Transverse colon (tissue), 4 donors: ENCODE data around the gene TIMP3. TPM values are rescaled to one million over a fixed set of nuclear protein-coding genes. Genes with fewer than 3 reads are reported as not detected.

Experiments
- DNase-seq: peaks from one replicate; pipeline ENCODE4 v3.0.0-alpha.2; 2019
- H3K27ac ChIP-seq, 4 donors: fragments of 200-600 bp; sonication (generic); 2 replicates each; pipeline ENCODE4 v1.5.1; 2016 to 2018; ENCODE audit warnings: inconsistent platforms in 4 of 4
- H3K27me3 ChIP-seq: fragments of 200-600 bp; sonication (generic); 2 replicates; pipeline ENCODE4 v1.5.1; 2017; ENCODE audit warnings: inconsistent platforms
- H3K36me3 ChIP-seq, 4 donors: fragments of 200-600 bp; sonication (generic); 2 replicates each; pipeline ENCODE4 v1.5.1; 2017 to 2019; ENCODE audit warnings: inconsistent platforms in 4 of 4
- H3K4me1 ChIP-seq, 4 donors: fragments of 200-600 bp; sonication (generic); 2 replicates each; pipeline ENCODE4 v1.5.1; 2017 to 2020; ENCODE audit warnings: inconsistent platforms in 4 of 4
- H3K4me3 ChIP-seq, 4 donors: fragments of 200-600 bp; sonication (generic); 1 replicate in 1 of 4; 2 replicates in 3 of 4; pipeline versions ENCODE4 v1.5.1 to v1.6.1; 2017 to 2019; ENCODE audit warnings: inconsistent platforms in 4 of 4
- H3K9me3 ChIP-seq, 2 donors: fragments of 200-600 bp; sonication (generic); 2 replicates each; pipeline ENCODE4 v1.5.1; 2017 to 2019; ENCODE audit warnings: inconsistent platforms in 2 of 2
- EP300 ChIP-seq: sonication (generic); formaldehyde crosslinking; IDR thresholded peaks from one replicate; pipeline ENCODE4 v1.6.1; 2017; ENCODE audit warnings: antibody characterized with exemption, low read depth
- POLR2A ChIP-seq: fragments of 450-650 bp; IDR thresholded peaks from one replicate; pipeline ENCODE4 v1.6.1; 2016; ENCODE audit warnings: antibody characterized with exemption, mild to moderate bottlenecking, moderate library complexity
- POLR2AphosphoS5 ChIP-seq, 3 donors: sonication (generic); formaldehyde crosslinking; IDR thresholded peaks; one replicate each; pipeline ENCODE4 v1.6.1; 2016; ENCODE audit warnings: antibody characterized with exemption in 3 of 3
- whole genome bisulfite sequencing, 2 donors: methylation state at CpG; one replicate each; pipeline ENCODE4 v1.1.5; 2018; ENCODE audit warnings: low coverage in 1 of 2; 5-methylcytosine and 5-hydroxymethylcytosine counted together
- in situ Hi-C, 4 donors: fragments of 200-750 bp; cut with MboI; loops; one replicate each; pipeline versions ENCODE4 v1.15.0 to v1.15.1; 2017; ENCODE audit warnings: low sequenced_read_pairs in 3 of 4, low pct_ligation_motif_present in 1 of 4, low pct_unique_long_range_greater_than_20kb in 1 of 4
- intact Hi-C: fragments of 100-400 bp; cut with DNase I; formaldehyde crosslinking; loops from one replicate; pipeline ENCODE4 v1.15.1; 2023; ENCODE audit warnings: low total_unique reads
- total RNA-seq, 4 donors: library from RNA; depleted of rRNA; stranded (reverse); fragments of >200 nt; gene quantifications; one replicate each; pipeline ENCODE4 v1.1.0, GENCODE V29; 2016
- TF ChIP-seq, protein P1 (sequence below), 5 experiments: fragments of 200-600 bp in 3 of 5; fragments of 450-650 bp in 2 of 5; sonication (generic) in 3 of 5; IDR thresholded peaks; 1 replicate in 2 of 5; 2 replicates in 3 of 5; pipeline ENCODE4 v1.5.1; 2016 to 2017; ENCODE audit warnings: antibody characterized with exemption in 5 of 5, inconsistent platforms in 3 of 5, mild to moderate bottlenecking in 2 of 5, moderate library complexity in 1 of 5

Gene TIMP3
- total RNA-seq, 4 donors from 2014 or later = 49.7 to 158 (median 62.4) TPM

DNA sequence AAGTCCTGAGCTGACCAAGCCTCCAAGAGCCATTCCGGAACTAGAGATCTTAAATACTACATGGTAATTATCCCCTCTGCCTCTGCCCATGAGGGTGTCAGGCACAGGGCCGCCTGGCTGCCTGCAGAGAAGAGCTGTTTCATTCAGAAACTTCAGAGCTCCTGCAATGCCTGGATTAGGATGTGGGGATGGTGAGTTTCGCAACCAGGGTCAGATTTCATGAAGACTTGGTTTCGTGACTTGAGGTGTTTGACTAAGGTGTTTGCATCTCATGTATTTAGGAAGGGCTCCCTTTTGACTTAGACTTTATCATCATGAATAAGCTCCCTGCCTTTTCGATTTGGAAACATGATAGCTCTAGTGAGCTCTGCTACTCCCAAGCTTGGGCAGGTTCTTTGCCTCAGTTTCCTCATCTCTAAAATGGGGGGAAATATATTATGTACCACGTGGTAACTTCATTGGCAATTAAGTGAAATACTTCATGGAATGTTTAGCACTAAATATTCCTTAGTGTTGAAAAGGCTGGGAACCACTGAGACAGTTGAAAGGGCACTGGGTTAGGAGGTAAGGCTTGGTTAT lies 9.1 kb downstream of the TIMP3 start:
- 60 to 82% methylated on average over 1 to 6 of the region's 6 CpGs for WGBS, 2 donors
- H3K27ac ChIP-seq = no peak overlapping the region
- no peak for DNase-seq
- in situ Hi-C loops = no loop called here
- no peaks in the 10 kb centered on the region for H3K36me3 ChIP-seq
- H3K4me3 ChIP-seq = no peak overlapping the region
- intact Hi-C loops = no loop called here
- no peaks in the 10 kb centered on the region for H3K9me3 ChIP-seq
- no peaks in the 10 kb centered on the region for H3K27me3 ChIP-seq
- H3K4me1 ChIP-seq = peaks cover 12 to 36% (median 18%) of the 10 kb centered on the region in 4 donors
- TF ChIP-seq EP300 (no peak), POLR2A (no peak), POLR2AphosphoS5 (IDR thresholded peaks at IDR 0.05) (no peak)
- TF ChIP-seq, protein P1, sequence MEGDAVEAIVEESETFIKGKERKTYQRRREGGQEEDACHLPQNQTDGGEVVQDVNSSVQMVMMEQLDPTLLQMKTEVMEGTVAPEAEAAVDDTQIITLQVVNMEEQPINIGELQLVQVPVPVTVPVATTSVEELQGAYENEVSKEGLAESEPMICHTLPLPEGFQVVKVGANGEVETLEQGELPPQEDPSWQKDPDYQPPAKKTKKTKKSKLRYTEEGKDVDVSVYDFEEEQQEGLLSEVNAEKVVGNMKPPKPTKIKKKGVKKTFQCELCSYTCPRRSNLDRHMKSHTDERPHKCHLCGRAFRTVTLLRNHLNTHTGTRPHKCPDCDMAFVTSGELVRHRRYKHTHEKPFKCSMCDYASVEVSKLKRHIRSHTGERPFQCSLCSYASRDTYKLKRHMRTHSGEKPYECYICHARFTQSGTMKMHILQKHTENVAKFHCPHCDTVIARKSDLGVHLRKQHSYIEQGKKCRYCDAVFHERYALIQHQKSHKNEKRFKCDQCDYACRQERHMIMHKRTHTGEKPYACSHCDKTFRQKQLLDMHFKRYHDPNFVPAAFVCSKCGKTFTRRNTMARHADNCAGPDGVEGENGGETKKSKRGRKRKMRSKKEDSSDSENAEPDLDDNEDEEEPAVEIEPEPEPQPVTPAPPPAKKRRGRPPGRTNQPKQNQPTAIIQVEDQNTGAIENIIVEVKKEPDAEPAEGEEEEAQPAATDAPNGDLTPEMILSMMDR (IDR thresholded peaks at IDR 0.05) = no peak

DNA sequence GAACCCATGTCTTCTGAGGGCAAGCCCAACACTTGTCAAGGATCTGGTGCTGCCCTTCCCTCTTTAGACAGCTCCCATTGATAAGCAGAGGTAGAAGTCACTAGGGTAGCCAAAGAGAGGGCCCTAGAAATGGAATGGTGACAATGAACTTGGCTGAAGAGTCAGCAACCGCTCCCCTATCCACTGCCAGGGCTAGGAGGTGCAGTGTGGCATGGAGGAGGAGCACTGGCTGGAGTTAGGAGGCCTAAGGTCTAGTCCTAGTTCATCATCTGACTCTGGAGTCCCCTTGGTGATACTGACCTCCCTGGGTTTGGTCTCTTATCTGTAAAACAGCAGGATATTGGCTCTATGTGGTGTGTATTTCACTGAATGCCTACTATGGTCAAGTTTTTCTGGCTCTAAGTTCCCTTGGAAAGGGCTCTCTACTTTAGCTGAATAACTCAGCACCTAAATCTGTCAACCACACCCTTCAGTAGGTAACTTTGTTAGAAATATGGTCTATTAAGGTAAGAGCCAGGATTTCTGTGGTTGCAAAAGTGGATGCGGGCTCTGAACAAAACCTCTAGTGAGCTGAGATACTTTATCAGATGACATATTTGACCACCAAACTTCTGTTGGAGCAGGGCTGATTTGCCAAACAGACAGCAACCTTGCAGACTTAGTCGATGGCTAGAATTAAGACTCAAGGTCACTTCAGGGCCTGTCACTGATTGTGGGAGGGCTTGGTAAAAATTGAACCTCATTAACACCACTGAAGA lies 10.5 kb downstream of the TIMP3 start:
- DNase-seq = no peak
- intact Hi-C loops (no loop called here), in situ Hi-C loops (no loop called here)
- peaks cover 17 to 45% (median 26%) of the 10 kb centered on the region in 4 donors for H3K4me1 ChIP-seq
- no peaks in the 10 kb centered on the region for H3K27me3 ChIP-seq
- 60 to 72% methylated on average over 1 to 3 of the region's 3 CpGs for whole genome bisulfite sequencing, 2 donors
- no peak overlapping the region for H3K4me3 ChIP-seq
- TF ChIP-seq POLR2A = no peak
- TF ChIP-seq, protein P1 (IDR thresholded peaks at IDR 0.05) = no peak
- no peak for TF ChIP-seq POLR2AphosphoS5 (IDR thresholded peaks at IDR 0.05)
- no peak for TF ChIP-seq EP300
- no peaks in the 10 kb centered on the region for H3K9me3 ChIP-seq
- no peaks in the 10 kb centered on the region for H3K36me3 ChIP-seq
- no peak overlapping the region for H3K27ac ChIP-seq

DNA sequence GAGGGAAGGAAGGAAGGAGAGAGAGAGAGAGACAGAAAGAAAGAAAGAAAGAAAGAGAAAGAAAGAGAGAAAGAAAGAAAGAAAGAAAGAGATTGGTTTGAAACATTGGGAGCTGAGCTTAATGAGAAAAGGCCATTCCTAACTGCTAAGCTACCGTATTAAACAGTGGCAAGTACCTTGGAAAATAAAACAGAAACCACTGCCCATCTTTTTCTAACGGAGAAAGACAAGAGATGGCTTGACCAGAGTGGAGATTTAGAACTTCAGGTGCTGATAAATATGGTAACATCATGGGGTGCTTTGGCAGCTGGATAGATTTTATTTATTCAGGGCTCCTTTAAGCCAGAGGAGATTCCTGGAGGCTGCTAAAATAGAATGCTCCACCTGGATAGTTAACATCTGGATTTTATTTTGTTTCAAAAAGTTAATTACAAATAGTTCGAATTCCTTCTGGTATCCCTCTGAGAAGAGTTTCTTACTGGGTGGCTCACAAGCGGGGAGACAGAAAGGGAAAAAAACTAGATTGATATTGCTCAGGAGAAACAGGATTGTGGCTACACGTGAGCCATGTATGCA lies 12.9 kb downstream of the TIMP3 start:
- Histone ChIP-seq H3K4me3 (no peak overlapping the region), H3K27ac (no peak overlapping the region), H3K4me1 (peaks cover 11 to 29% (median 13%) of the 10 kb centered on the region in 4 donors), H3K36me3 (no peaks in the 10 kb centered on the region), H3K27me3 (no peaks in the 10 kb centered on the region), H3K9me3 (no peaks in the 10 kb centered on the region)
- WGBS, 2 donors = 69 to 75% methylated on average over 5 of the region's 5 CpGs
- TF ChIP-seq POLR2A = no peak
- TF ChIP-seq EP300 = no peak
- TF ChIP-seq, protein P1 (IDR thresholded peaks at IDR 0.05) = no peak
- no peak for TF ChIP-seq POLR2AphosphoS5 (IDR thresholded peaks at IDR 0.05)
- intact Hi-C loops (no loop called here), in situ Hi-C loops (no loop called here)
- DNase-seq = no peak

DNA sequence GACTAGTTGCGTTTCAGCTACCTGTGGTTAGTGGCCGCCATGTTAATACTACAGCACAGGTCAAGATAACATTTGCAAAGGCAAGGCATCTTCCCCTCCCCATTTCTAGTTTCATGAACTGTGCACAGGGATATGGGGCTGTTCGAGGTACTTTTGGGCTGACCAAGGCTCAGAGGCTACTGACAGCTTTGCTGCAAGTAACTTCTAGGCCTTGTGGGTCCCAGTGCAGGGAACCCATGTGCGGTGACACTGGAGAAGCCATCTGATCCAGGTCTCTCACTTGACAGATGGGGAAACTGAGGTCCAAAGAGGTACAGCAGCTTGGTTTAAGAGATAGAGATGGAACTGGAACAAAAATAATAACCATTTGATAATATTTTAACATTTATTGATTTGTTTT lies 13.6 kb downstream of the TIMP3 start:
- 92 to 93% methylated on average over 3 to 4 of the region's 4 CpGs for WGBS, 2 donors

More for the DNA sequence above, 13.6 kb downstream of the TIMP3 start:
- H3K36me3 ChIP-seq = no peaks in the 10 kb centered on the region
- TF ChIP-seq EP300 = no peak
- no peak overlapping the region for H3K27ac ChIP-seq
- peaks cover 10 to 24% (median 12%) of the 10 kb centered on the region in 4 donors for H3K4me1 ChIP-seq
- DNase-seq = no peak
- H3K9me3 ChIP-seq = no peaks in the 10 kb centered on the region
- intact Hi-C loops (no loop called here), in situ Hi-C loops (no loop called here)
- no peak overlapping the region for H3K4me3 ChIP-seq
- no peaks in the 10 kb centered on the region for H3K27me3 ChIP-seq
